HepG2 (cell line): ENCODE results near the gene ADIPOR2. TPM values are rescaled to one million over a fixed set of nuclear protein-coding genes. Genes with fewer than 3 reads are reported as not detected.

Experiments used
- FOSL2 ChIP-seq: sonication (generic); formaldehyde crosslinking; IDR thresholded peaks from 2 replicates; pipeline ENCODE4 v1.4.0; 2020; ENCODE audit warnings: missing genetic modification reagents
- FOXM1 ChIP-seq: sonication (generic); formaldehyde crosslinking; IDR thresholded peaks from 2 replicates; pipeline ENCODE4 v1.5.0; 2020; ENCODE audit warnings: missing genetic modification reagents
- FOXP1 ChIP-seq, 2 experiments: fragments of 450-650 bp in 1 of 2; IDR thresholded peaks; 2 replicates each; pipeline ENCODE4 v1.6.1; 2017 to 2018; ENCODE audit warnings: antibody characterized with exemption in 1 of 2
- KDM5A ChIP-seq: fragments of 200-600 bp; sonication (generic); IDR thresholded peaks from 2 replicates; pipeline ENCODE4 v1.7.0; 2018; ENCODE audit warnings: antibody characterized with exemption, mild to moderate bottlenecking, low read length, borderline replicate concordance
- NCOR1 ChIP-seq: fragments of 200-600 bp; sonication (generic); IDR thresholded peaks from 2 replicates; pipeline ENCODE4 v1.7.0; 2017; ENCODE audit warnings: antibody characterized with exemption, low read length, borderline replicate concordance
- NPAS2 ChIP-seq: sonication (generic); formaldehyde crosslinking; IDR thresholded peaks from 2 replicates; pipeline ENCODE4 v1.8.0; 2022; ENCODE audit warnings: mild to moderate bottlenecking, missing genetic modification reagents, borderline replicate concordance
- SKI ChIP-seq: fragments of 450-650 bp; IDR thresholded peaks from one replicate; pipeline ENCODE4 v1.6.1; 2018; ENCODE audit warnings: mild to moderate bottlenecking; ENCODE audit not compliant: partially characterized antibody
- SSRP1 ChIP-seq: IDR thresholded peaks from 2 replicates; pipeline ENCODE4 v1.6.1; 2016; ENCODE audit warnings: control low read depth
- YY1 ChIP-seq: IDR thresholded peaks from 2 replicates; pipeline ENCODE4 v1.6.1; 2011; ENCODE audit warnings: low read length, low read depth, moderate library complexity, mild to moderate bottlenecking; ENCODE audit not compliant: insufficient read depth, insufficient replicate concordance
- ZIK1 ChIP-seq: sonication (generic); formaldehyde crosslinking; IDR thresholded peaks from 2 replicates; pipeline ENCODE4 v1.5.0; 2020; ENCODE audit warnings: mild to moderate bottlenecking, low read depth, missing genetic modification reagents, borderline replicate concordance
- ZKSCAN8 ChIP-seq: IDR thresholded peaks from 2 replicates; pipeline ENCODE4 v1.6.1; 2016; ENCODE audit warnings: borderline replicate concordance, missing genetic modification reagents, missing compliant biosample characterization
- ZNF232 ChIP-seq: sonication (generic); formaldehyde crosslinking; IDR thresholded peaks from 2 replicates; pipeline ENCODE4 v1.4.0; 2020; ENCODE audit warnings: missing genetic modification reagents, borderline replicate concordance
- ZNF468 ChIP-seq: sonication (generic); formaldehyde crosslinking; IDR thresholded peaks from 2 replicates; pipeline ENCODE4 v1.8.0; 2022; ENCODE audit warnings: mild to moderate bottlenecking, moderate library complexity, missing genetic modification reagents
- polyA plus RNA-seq, 8 experiments: library from polyadenylated mRNA; depleted of rRNA in 3 of 8; stranded (reverse) in 7 of 8; unstranded in 1 of 8; fragments of >200 nt; fragmentation: Illumina TruSeq in 4 of 8; extraction: Trizol in 4 of 8; gene quantifications; 2 replicates each; pipeline versions ENCODE4 v1.2.1 to v1.2.3, GENCODE V29; 2011 to 2016; ENCODE audit warnings: low read depth in 4 of 8, missing spikeins in 1 of 8, mixed read lengths in 1 of 8; ENCODE audit not compliant: insufficient read depth in 1 of 8
- total RNA-seq, 5 experiments: library from RNA; depleted of rRNA; stranded (reverse); fragments of >200 nt; fragmentation: Illumina TruSeq; extraction: Trizol; gene quantifications; 2 replicates each; pipeline ENCODE4 v1.2.3, GENCODE V29; 2016; ENCODE audit warnings: low read depth in 1 of 5
- TF ChIP-seq, protein P1 (sequence below), 2 experiments: fragments of 450-650 bp in 1 of 2; sonication (generic) in 1 of 2; formaldehyde crosslinking; IDR thresholded peaks; 2 replicates each; pipeline versions ENCODE4 v1.5.0 to v1.8.0; 2020 to 2022; ENCODE audit warnings: mild to moderate bottlenecking in 1 of 2, missing genetic modification reagents in 1 of 2
- TF ChIP-seq, protein P2 (sequence below): sonication (generic); formaldehyde crosslinking; conservative IDR thresholded peaks from 2 replicates; pipeline ENCODE4 v1.4.0; 2020; ENCODE audit warnings: missing genetic modification reagents
- TF ChIP-seq, protein P3 (sequence below): sonication (generic); formaldehyde crosslinking; conservative IDR thresholded peaks from 2 replicates; pipeline ENCODE4 v1.8.0; 2022; ENCODE audit warnings: low read depth, missing genetic modification reagents
- TF ChIP-seq, protein P4 (sequence below): sonication (generic); formaldehyde crosslinking; IDR thresholded peaks from 2 replicates; pipeline ENCODE4 v1.5.0; 2020; ENCODE audit warnings: mild to moderate bottlenecking, missing genetic modification reagents, borderline replicate concordance
- TF ChIP-seq, protein P5 (sequence below): sonication (generic); formaldehyde crosslinking; IDR thresholded peaks from 2 replicates; pipeline ENCODE4 v1.5.0; 2020; ENCODE audit warnings: missing genetic modification reagents, mild to moderate bottlenecking, borderline replicate concordance

ADIPOR2 gene
- total and polyA plus RNA-seq, 2 of the 13 experiments (the other 11 are each of a cell fraction or from before 2014, with no cell fraction given) = 35.2 to 52.2 TPM

DNA sequence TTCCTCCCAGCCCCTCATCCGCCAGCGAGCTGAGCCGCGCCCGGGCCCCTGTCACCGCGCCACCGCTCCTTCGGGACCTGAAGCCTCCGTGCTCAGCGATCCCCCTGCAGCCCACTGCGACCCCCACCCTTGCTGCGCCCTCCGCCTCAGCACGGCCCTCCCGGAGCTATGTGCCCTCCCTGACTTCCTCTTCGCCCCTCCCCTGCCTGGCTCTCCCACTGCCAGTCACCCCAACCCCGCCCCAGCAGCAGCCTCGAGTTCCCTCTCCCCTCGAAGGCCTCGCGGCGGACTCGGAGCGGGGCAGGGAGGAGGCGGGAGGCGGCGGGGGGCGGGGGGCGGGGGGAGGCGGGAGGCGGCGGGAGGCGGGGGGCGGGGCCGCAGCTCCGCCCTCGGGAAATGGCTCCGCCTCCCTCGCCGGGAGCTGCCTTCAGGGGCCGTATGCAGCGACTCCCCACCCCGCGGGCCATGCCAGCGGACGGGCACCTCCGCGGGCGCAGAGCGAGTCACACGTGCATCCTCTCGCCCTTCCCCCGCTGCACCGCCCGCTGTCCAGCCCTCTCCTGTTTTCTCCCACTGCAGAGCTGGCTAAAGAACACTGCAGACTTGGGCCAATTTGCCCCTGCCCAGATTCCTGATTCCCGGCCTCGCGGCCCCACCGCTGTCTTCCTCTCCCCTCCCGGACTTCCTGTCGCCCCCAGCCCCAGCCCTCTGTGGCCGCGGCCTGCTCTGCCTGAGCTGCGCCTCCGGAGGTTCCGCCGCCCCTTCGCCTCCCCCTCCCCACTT lies 29.1 kb upstream of the ADIPOR2 start (continued):
- no peak for TF ChIP-seq YY1
- TF ChIP-seq, protein P1, sequence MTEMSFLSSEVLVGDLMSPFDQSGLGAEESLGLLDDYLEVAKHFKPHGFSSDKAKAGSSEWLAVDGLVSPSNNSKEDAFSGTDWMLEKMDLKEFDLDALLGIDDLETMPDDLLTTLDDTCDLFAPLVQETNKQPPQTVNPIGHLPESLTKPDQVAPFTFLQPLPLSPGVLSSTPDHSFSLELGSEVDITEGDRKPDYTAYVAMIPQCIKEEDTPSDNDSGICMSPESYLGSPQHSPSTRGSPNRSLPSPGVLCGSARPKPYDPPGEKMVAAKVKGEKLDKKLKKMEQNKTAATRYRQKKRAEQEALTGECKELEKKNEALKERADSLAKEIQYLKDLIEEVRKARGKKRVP (CRISPR knock-in tag; IDR thresholded peaks at IDR 0.05) = peak in 1 of 2 experiments; percentile 19; a peak in 1 of 4 replicates
- no peak for TF ChIP-seq FOXP1 (IDR thresholded peaks at IDR 0.05)
- TF ChIP-seq FOXP1 (CRISPR knock-in tag; IDR thresholded peaks at IDR 0.05) = peak; percentile 52; the same call in 1 of the 2 replicates
- TF ChIP-seq, protein P2, sequence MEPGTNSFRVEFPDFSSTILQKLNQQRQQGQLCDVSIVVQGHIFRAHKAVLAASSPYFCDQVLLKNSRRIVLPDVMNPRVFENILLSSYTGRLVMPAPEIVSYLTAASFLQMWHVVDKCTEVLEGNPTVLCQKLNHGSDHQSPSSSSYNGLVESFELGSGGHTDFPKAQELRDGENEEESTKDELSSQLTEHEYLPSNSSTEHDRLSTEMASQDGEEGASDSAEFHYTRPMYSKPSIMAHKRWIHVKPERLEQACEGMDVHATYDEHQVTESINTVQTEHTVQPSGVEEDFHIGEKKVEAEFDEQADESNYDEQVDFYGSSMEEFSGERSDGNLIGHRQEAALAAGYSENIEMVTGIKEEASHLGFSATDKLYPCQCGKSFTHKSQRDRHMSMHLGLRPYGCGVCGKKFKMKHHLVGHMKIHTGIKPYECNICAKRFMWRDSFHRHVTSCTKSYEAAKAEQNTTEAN (CRISPR knock-in tag) = no peak
- no peak for TF ChIP-seq KDM5A
- TF ChIP-seq ZNF468 (CRISPR knock-in tag) = no peak
- TF ChIP-seq SKI = peak; percentile 52
- no peak; the same call in 1 of the 2 replicates for TF ChIP-seq NCOR1
- peak; percentile 57; the same call in 1 of the 2 replicates for TF ChIP-seq FOSL2 (CRISPR knock-in tag)
- TF ChIP-seq, protein P3, sequence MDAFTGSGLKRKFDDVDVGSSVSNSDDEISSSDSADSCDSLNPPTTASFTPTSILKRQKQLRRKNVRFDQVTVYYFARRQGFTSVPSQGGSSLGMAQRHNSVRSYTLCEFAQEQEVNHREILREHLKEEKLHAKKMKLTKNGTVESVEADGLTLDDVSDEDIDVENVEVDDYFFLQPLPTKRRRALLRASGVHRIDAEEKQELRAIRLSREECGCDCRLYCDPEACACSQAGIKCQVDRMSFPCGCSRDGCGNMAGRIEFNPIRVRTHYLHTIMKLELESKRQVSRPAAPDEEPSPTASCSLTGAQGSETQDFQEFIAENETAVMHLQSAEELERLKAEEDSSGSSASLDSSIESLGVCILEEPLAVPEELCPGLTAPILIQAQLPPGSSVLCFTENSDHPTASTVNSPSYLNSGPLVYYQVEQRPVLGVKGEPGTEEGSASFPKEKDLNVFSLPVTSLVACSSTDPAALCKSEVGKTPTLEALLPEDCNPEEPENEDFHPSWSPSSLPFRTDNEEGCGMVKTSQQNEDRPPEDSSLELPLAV (CRISPR knock-in tag) = no peak
- no peak for TF ChIP-seq ZNF232 (CRISPR knock-in tag)
- peak; percentile 60; the same call in 1 of the 2 replicates for TF ChIP-seq ZKSCAN8 (CRISPR knock-in tag)
- TF ChIP-seq FOXM1 = no peak
- 0 out of 2 replicates have a peak, but pooled peaks have one; percentile 62 for TF ChIP-seq ZIK1 (CRISPR knock-in tag)
- TF ChIP-seq, protein P4, sequence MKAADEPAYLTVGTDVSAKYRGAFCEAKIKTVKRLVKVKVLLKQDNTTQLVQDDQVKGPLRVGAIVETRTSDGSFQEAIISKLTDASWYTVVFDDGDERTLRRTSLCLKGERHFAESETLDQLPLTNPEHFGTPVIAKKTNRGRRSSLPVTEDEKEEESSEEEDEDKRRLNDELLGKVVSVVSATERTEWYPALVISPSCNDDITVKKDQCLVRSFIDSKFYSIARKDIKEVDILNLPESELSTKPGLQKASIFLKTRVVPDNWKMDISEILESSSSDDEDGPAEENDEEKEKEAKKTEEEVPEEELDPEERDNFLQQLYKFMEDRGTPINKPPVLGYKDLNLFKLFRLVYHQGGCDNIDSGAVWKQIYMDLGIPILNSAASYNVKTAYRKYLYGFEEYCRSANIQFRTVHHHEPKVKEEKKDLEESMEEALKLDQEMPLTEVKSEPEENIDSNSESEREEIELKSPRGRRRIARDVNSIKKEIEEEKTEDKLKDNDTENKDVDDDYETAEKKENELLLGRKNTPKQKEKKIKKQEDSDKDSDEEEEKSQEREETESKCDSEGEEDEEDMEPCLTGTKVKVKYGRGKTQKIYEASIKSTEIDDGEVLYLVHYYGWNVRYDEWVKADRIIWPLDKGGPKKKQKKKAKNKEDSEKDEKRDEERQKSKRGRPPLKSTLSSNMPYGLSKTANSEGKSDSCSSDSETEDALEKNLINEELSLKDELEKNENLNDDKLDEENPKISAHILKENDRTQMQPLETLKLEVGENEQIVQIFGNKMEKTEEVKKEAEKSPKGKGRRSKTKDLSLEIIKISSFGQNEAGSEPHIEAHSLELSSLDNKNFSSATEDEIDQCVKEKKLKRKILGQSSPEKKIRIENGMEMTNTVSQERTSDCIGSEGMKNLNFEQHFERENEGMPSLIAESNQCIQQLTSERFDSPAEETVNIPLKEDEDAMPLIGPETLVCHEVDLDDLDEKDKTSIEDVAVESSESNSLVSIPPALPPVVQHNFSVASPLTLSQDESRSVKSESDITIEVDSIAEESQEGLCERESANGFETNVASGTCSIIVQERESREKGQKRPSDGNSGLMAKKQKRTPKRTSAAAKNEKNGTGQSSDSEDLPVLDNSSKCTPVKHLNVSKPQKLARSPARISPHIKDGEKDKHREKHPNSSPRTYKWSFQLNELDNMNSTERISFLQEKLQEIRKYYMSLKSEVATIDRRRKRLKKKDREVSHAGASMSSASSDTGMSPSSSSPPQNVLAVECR = peak; percentile 66; the same call in 1 of the 2 replicates
- TF ChIP-seq, protein P5, sequence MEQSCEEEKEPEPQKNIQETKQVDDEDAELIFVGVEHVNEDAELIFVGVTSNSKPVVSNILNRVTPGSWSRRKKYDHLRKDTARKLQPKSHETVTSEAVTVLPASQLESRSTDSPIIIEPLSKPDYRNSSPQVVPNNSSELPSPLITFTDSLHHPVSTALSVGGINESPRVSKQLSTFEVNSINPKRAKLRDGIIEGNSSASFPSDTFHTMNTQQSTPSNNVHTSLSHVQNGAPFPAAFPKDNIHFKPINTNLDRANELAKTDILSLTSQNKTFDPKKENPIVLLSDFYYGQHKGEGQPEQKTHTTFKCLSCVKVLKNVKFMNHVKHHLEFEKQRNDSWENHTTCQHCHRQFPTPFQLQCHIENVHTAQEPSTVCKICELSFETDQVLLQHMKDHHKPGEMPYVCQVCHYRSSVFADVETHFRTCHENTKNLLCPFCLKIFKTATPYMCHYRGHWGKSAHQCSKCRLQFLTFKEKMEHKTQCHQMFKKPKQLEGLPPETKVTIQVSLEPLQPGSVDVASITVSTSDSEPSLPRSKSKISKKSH = no peak
- no peak for TF ChIP-seq NPAS2 (CRISPR knock-in tag)
- TF ChIP-seq SSRP1 (CRISPR knock-in tag) = no peak
